GDM1 (cell line): ENCODE data around the gene RXFP2.

ENCODE experiments used
- DNase-seq: peaks from one replicate; lab custom pipeline; 2025; lab: John Stamatoyannopoulos, UW

The RXFP2 gene

GRCh38 chr13:31824705-31825517, 85.6 kb downstream of the RXFP2 start:
- peak; percentile 28 for DNase-seq

DNA sequence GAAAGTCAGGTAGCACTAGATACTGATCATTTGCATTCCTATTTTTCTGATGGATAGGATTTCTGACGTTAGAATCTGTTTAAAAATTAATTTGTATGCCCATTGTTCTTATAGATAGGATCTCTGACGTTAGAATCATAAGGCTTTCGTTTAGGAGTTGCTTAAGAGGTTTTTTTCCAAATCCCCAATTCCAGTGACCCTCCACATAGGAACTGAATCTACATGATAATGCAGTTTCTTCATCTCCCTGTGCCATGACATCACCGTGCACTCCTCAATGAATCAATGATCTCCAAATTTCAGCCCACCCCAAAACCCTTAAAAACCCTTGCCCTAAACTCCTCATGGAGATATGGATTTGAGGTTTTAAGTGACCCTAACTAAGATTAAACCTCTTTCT, 87.2 kb downstream of the RXFP2 start:
- DNase-seq: no peak

DNA sequence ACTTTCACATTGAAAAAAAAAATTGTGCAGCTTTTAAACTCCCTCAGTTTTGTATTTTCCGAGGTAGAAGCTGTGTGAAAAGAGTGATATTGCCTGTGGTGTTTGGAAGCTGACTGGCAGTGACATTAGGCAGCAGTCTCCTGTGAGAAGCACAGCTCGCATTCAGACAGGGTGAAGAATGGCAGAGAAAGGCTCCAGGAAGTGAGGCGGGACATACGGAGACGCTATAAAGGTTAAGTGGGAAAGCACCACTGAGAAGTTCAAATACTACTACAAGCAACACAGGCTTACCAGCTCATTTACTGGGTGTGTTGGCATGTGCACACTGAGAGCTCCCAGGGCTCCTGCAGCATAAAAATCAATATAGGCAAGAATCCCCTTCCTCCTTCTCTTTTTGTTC, 88.4 kb downstream of the RXFP2 start:
- DNase-seq: no peak

GRCh38 chr13:31835932-31836331, 96.6 kb downstream of the RXFP2 start:
- DNase-seq: no peak

GRCh38 chr13:31843044-31843443, 103.7 kb downstream of the RXFP2 start:
- DNase-seq: no peak

GRCh38 chr13:31846182-31846938, 107.0 kb downstream of the RXFP2 start:
- peak; percentile 89 for DNase-seq

- DNase-seq: no peak
Observed at GRCh38 chr13:31846961-31847752, 107.8 kb downstream of the RXFP2 start.

GRCh38 chr13:31848621-31849020, 109.3 kb downstream of the RXFP2 start:
- no peak for DNase-seq

GRCh38 chr13:31849206-31849605, 109.9 kb downstream of the RXFP2 start:
- no peak for DNase-seq

- no peak for DNase-seq
Observed at GRCh38 chr13:31850041-31850555, 110.8 kb downstream of the RXFP2 start.

DNA sequence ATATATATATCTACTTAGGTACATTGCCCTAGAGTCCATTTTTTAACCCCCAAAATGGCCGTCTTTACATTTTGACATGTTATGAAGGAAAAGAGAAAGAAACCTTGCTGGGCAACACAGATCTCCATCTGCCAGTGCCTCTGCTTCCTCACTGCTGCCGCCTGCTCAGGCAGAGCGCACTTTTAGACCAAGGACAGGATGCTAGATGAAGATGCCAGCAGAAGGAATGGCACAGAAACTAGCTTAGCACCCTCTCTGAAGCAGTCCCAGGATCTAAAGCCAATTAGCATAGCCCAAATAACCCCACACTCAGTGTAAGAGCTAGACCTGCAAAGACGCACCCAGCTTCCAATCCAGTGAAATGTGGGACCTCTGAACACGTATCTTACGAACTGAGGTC, 111.9 kb downstream of the RXFP2 start:
- DNase-seq: no peak
